MM.1S (cell line): Measurements from ENCODE around the gene GNE.

Source experiments
- CTCF ChIP-seq: fragments of 300-600 bp; sonication (generic); IDR thresholded peaks from 2 replicates; pipeline ENCODE4 v1.5.1; 2016; ENCODE audit warnings: antibody characterized with exemption, low read length, mixed read lengths
- EZH2 ChIP-seq: fragments of 300-600 bp; sonication (generic); optimal IDR thresholded peaks from 2 replicates; pipeline ENCODE3; 2017; ENCODE audit warnings: low read depth, mild to moderate bottlenecking, antibody characterized with exemption, low read length, mixed read lengths
- EZH2phosphoT487 ChIP-seq: fragments of 300-600 bp; sonication (generic); IDR thresholded peaks from 2 replicates; pipeline ENCODE4 v1.6.1; 2018; ENCODE audit warnings: antibody characterized with exemption, low read length

GRCh38 chr9:36288070-36288469 is 29.8 kb upstream of the GNE start:
- TF ChIP-seq CTCF (no peak), EZH2 (no peak), EZH2phosphoT487 (no peak)
